ENCODE data around the gene JARID2. TPM values are rescaled to one million over a fixed set of nuclear protein-coding genes. Genes with fewer than 3 reads are reported as not detected.
A peak's percentile ranks its signal among the peaks of the same experiment; 100 is the strongest.

JARID2 gene
- total RNA-seq, 1 donor from 2014 or later: 43.9 TPM

DNA sequence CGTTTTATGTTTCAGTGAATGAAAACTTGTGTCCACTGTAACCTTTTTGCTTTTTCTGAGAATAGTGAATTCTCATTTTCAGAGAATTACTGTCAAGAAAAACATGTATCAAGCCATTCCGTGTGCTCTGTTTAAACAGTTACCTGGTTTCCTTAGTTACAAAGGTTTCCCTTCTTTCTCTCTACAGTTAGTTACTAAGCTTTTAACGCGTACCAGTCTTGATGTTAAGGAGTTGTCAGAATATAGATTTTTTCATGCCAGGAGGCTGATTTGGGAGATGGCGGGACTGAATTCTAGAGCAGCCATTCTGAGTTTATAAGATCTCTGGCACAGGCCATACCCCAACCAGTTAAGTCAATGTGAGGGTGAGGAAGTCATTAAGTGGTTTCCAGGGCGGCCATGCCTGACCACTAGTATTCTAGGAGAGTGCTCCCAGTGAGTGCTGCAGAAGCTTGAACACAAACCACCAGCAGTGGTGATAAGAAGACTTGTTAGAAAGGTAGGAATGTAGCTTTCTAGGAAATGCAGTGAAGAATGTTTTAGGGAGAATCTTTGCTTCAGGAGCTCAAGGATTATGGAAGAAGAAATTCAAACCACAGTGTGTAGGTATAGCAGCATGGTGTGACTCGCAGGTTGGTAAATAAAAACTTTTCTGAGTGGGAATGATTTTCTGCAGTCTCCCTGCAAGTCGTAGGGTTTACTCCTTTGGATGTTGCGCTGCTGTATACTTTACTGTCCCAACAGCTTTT, 112.9 kb downstream of the JARID2 start:
- H3K27ac Mint-ChIP-seq: peak overlapping the region; percentile 13
- H3K36me3 Mint-ChIP-seq: no peaks in the 10 kb centered on the region
- no peaks in the 10 kb centered on the region for H3K27me3 Mint-ChIP-seq
- peak overlapping the region; percentile 32 for H3K4me3 Mint-ChIP-seq
- peaks cover 49% of the 10 kb centered on the region for H3K4me1 Mint-ChIP-seq (ENCODE audit: unreplicated experiment)
- TF ChIP-seq, protein P1, sequence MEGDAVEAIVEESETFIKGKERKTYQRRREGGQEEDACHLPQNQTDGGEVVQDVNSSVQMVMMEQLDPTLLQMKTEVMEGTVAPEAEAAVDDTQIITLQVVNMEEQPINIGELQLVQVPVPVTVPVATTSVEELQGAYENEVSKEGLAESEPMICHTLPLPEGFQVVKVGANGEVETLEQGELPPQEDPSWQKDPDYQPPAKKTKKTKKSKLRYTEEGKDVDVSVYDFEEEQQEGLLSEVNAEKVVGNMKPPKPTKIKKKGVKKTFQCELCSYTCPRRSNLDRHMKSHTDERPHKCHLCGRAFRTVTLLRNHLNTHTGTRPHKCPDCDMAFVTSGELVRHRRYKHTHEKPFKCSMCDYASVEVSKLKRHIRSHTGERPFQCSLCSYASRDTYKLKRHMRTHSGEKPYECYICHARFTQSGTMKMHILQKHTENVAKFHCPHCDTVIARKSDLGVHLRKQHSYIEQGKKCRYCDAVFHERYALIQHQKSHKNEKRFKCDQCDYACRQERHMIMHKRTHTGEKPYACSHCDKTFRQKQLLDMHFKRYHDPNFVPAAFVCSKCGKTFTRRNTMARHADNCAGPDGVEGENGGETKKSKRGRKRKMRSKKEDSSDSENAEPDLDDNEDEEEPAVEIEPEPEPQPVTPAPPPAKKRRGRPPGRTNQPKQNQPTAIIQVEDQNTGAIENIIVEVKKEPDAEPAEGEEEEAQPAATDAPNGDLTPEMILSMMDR (conservative IDR thresholded peaks at IDR 0.05): no peak
- no peaks in the 10 kb centered on the region for H3K9me3 Mint-ChIP-seq
- no peak for DNase-seq (ENCODE audit: extremely low spot score, unreplicated experiment)

DNA sequence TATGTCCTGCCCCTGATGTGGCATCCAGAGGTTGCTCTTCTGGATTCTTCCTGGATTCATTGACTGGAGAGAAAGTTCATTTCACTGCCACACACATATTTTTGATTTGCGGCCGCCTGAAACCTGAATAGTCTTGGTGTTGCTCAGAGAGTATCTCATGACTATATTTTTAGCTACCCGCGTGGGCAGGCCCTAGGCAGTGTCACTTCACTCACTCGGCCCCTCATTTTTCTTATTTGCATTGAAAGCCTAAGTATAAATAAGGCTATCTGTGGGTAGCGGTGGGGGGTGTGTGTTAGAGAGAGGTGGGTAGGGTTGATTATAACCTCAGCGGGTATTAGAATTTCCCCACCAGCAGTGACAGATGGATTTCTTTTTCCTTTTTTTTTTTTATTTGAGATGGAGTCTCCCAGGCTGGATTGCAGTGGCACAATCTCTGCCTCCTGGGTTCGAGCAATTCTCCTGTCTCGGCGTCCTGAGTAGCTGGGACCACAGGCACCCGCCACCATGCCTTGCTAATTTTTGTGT, 113.5 kb downstream of the JARID2 start:
- TF ChIP-seq, protein P1 (conservative IDR thresholded peaks at IDR 0.05): no peak
- peaks cover 42% of the 10 kb centered on the region for H3K4me1 Mint-ChIP-seq (ENCODE audit: unreplicated experiment)
- no peaks in the 10 kb centered on the region for H3K36me3 Mint-ChIP-seq
- H3K27me3 Mint-ChIP-seq: no peaks in the 10 kb centered on the region
- H3K4me3 Mint-ChIP-seq: no peak overlapping the region
- peak overlapping the region; percentile 13 for H3K27ac Mint-ChIP-seq
- H3K9me3 Mint-ChIP-seq: no peaks in the 10 kb centered on the region
- DNase-seq (ENCODE audit: extremely low spot score, unreplicated experiment): no peak

GRCh38 chr6:15360300-15360699, 114.4 kb downstream of the JARID2 start:
- no peaks in the 10 kb centered on the region for H3K9me3 Mint-ChIP-seq
- H3K4me3 Mint-ChIP-seq: no peak overlapping the region
- H3K4me1 Mint-ChIP-seq (ENCODE audit: unreplicated experiment): peaks cover 37% of the 10 kb centered on the region
- TF ChIP-seq, protein P1 (conservative IDR thresholded peaks at IDR 0.05): no peak
- no peaks in the 10 kb centered on the region for H3K27me3 Mint-ChIP-seq
- no peak overlapping the region for H3K27ac Mint-ChIP-seq
- DNase-seq (ENCODE audit: extremely low spot score, unreplicated experiment): no peak
- no peaks in the 10 kb centered on the region for H3K36me3 Mint-ChIP-seq

DNA sequence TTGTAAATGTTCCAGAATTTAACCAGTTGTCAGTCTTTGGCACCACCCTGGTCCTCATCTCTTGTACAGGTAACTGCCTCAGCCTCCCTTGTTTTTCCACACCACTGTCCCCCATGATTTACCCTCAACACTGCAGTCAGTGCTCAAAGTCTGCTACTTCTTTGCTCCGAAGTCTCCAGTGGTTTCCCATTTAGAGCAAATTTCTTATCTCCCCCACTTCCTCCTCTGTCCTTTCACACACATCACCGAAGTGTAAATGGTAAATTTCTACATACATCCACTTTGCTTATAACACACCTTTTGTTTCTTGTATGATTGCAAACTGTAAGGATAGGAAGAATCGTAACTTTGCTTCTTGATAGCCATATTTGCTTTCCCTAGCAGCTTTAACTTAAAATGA, 115.3 kb downstream of the JARID2 start:
- no peak overlapping the region for H3K27ac Mint-ChIP-seq
- no peaks in the 10 kb centered on the region for H3K9me3 Mint-ChIP-seq
- H3K4me1 Mint-ChIP-seq (ENCODE audit: unreplicated experiment): peaks cover 29% of the 10 kb centered on the region
- no peaks in the 10 kb centered on the region for H3K27me3 Mint-ChIP-seq
- no peaks in the 10 kb centered on the region for H3K36me3 Mint-ChIP-seq
- no peak for DNase-seq (ENCODE audit: extremely low spot score, unreplicated experiment)
- TF ChIP-seq, protein P1 (conservative IDR thresholded peaks at IDR 0.05): no peak
- no peak overlapping the region for H3K4me3 Mint-ChIP-seq

GRCh38 chr6:15362274-15363160, 116.6 kb downstream of the JARID2 start:
- H3K9me3 Mint-ChIP-seq: no peaks in the 10 kb centered on the region
- peaks cover 24% of the 10 kb centered on the region for H3K4me1 Mint-ChIP-seq (ENCODE audit: unreplicated experiment)
- no peak overlapping the region for H3K27ac Mint-ChIP-seq
- TF ChIP-seq, protein P1 (conservative IDR thresholded peaks at IDR 0.05): no peak
- no peak overlapping the region for H3K4me3 Mint-ChIP-seq
- no peaks in the 10 kb centered on the region for H3K27me3 Mint-ChIP-seq
- H3K36me3 Mint-ChIP-seq: no peaks in the 10 kb centered on the region
- no peak for DNase-seq (ENCODE audit: extremely low spot score, unreplicated experiment)
